GM06990 (cell line): Measurements from ENCODE around the gene CCHCR1.
"Not testable (repeated sequence)": the region's sequence is repeated elsewhere in the genome, so short reads cannot be mapped to it uniquely, and the experiment has no call there.

ENCODE experiments used
- DNase-seq: peaks from one replicate; pipeline ENCODE4 v3.0.0-alpha.2; 2011; ENCODE audit not compliant: insufficient read length; ENCODE audit errors: extremely low read depth
- H3K27me3 ChIP-seq: replicated peaks from 2 replicates; pipeline ENCODE4 v1.6.0; 2011; ENCODE audit warnings: low read length; ENCODE audit not compliant: control insufficient read depth, insufficient read depth
- H3K36me3 ChIP-seq: 2 replicates; pipeline ENCODE4 v1.5.1; 2011; ENCODE audit warnings: low read length; ENCODE audit not compliant: control insufficient read depth, insufficient read depth
- H3K4me3 ChIP-seq: replicated peaks from 2 replicates; pipeline ENCODE4 v1.5.1; 2011; ENCODE audit warnings: low read depth, mild to moderate bottlenecking, control low read depth, low read length
- CTCF ChIP-seq: IDR thresholded peaks from 2 replicates; pipeline ENCODE4 v1.5.1; 2011; ENCODE audit warnings: low read length, control low read depth, mild to moderate bottlenecking, inconsistent platforms; ENCODE audit not compliant: insufficient read depth, poor library complexity, severe bottlenecking

The CCHCR1 gene

GRCh38 chr6:31157513-31158139 lies at the start of gene CCHCR1:
CCHCR1 (minus strand) TSS chr6:31157802; CDS start chr6:31157600, 202 bp downstream.
- Histone ChIP-seq H3K36me3 (peaks cover 3% of the 10 kb centered on the region; the same call in 1 of the 2 replicates), H3K27me3 (no peaks in the 10 kb centered on the region), H3K4me3 (peak within 1 kb of the TSS; percentile 86)
- TF ChIP-seq CTCF, result no peak
- no peak for DNase-seq

GRCh38 chr6:31205638-31206037 lies 48.0 kb upstream of the CCHCR1 start:
- DNase-seq, result no peak
- Histone ChIP-seq H3K36me3 (no peaks in the 10 kb centered on the region; the same call in 1 of the 2 replicates), H3K4me3 (no peak overlapping the region), H3K27me3 (no peaks in the 10 kb centered on the region)
- no peak for TF ChIP-seq CTCF

- peak overlapping the region; percentile 23; the same call in 1 of the 2 replicates for H3K4me3 ChIP-seq
These were observed 47.1 kb upstream of the CCHCR1 start for GRCh38 chr6:31204751-31205145.

GRCh38 chr6:31203345-31203979 lies 45.9 kb upstream of the CCHCR1 start:
- DNase-seq, result peak; percentile 71
- Histone ChIP-seq H3K36me3 (no peaks in the 10 kb centered on the region; the same call in 1 of the 2 replicates), H3K27me3 (no peaks in the 10 kb centered on the region), H3K4me3 (peak overlapping the region; percentile 59)
- no peak for TF ChIP-seq CTCF

More at GRCh38 chr6:31204751-31205145, 47.1 kb upstream of the CCHCR1 start:
- DNase-seq, result no peak
- no peaks in the 10 kb centered on the region for H3K27me3 ChIP-seq
- no peak for TF ChIP-seq CTCF
- no peaks in the 10 kb centered on the region; the same call in 1 of the 2 replicates for H3K36me3 ChIP-seq

- H3K4me3 ChIP-seq, result peak overlapping the region; percentile 32
- DNase-seq, result no peak
- no peaks in the 10 kb centered on the region for H3K27me3 ChIP-seq
- no peaks in the 10 kb centered on the region; the same call in 1 of the 2 replicates for H3K36me3 ChIP-seq
- TF ChIP-seq CTCF, result no peak
These were observed 44.9 kb upstream of the CCHCR1 start for GRCh38 chr6:31202259-31203166.

- not testable (repeated sequence) for H3K36me3 ChIP-seq, H3K27me3 ChIP-seq, DNase-seq
- H3K4me3 ChIP-seq, result peak overlapping the region; percentile 74
These were observed 41.5 kb upstream of the CCHCR1 start for GRCh38 chr6:31199105-31199452.
